Activated CD4-positive, alpha-beta T cell treated with anti-CD3 and anti-CD28 coated beads for 4 hours (primary cell): ENCODE data around the gene SLC35D3.
"Not testable (repeated sequence)": the region's sequence is repeated elsewhere in the genome, so short reads cannot be mapped to it uniquely, and the experiment has no call there.

Source experiments
- DNase-seq, 2 donors: peaks; one replicate each; pipeline ENCODE4 v3.0.0-alpha.2; 2020

SLC35D3 gene

GRCh38 chr6:136921936-136922684 lies at the start of gene SLC35D3:
Gene SLC35D3, plus strand, starts transcription at chr6:136922301. Its CDS starts 128 bp downstream, at chr6:136922429.
- peak; percentile 8 to 18 for DNase-seq

GRCh38 chr6:136873748-136874147 lies 48.4 kb upstream of the SLC35D3 start:
- DNase-seq = no peak

GRCh38 chr6:136876469-136876868 lies 45.6 kb upstream of the SLC35D3 start:
- DNase-seq = not testable (repeated sequence)

- DNase-seq = no peak
These were observed 41.2 kb upstream of the SLC35D3 start for GRCh38 chr6:136880748-136881460.

GRCh38 chr6:136886091-136886490 lies 36.0 kb upstream of the SLC35D3 start:
- DNase-seq = no peak

GRCh38 chr6:136887953-136888352 lies 34.1 kb upstream of the SLC35D3 start:
- DNase-seq = no peak

- DNase-seq = no peak
These were observed 32.6 kb upstream of the SLC35D3 start for GRCh38 chr6:136889271-136890193.

- DNase-seq = no peak
These were observed 31.8 kb upstream of the SLC35D3 start for GRCh38 chr6:136890194-136890839.

GRCh38 chr6:136890986-136891385 lies 31.1 kb upstream of the SLC35D3 start:
- DNase-seq = no peak

- no peak for DNase-seq
These were observed 28.9 kb upstream of the SLC35D3 start for GRCh38 chr6:136893187-136893586.

- DNase-seq = no peak
These were observed 26.2 kb upstream of the SLC35D3 start for GRCh38 chr6:136895901-136896300.

- no peak for DNase-seq
These were observed 25.0 kb upstream of the SLC35D3 start for GRCh38 chr6:136897071-136897470.

GRCh38 chr6:136901212-136901784 lies 20.8 kb upstream of the SLC35D3 start:
- no peak for DNase-seq

GRCh38 chr6:136904477-136904876 lies 17.6 kb upstream of the SLC35D3 start:
- DNase-seq = not testable (repeated sequence)

- no peak for DNase-seq
These were observed 7.2 kb upstream of the SLC35D3 start for GRCh38 chr6:136914947-136915346.

GRCh38 chr6:136918706-136919105 lies 3.4 kb upstream of the SLC35D3 start:
- DNase-seq = no peak

GRCh38 chr6:136920216-136920615 lies 1.9 kb upstream of the SLC35D3 start:
- DNase-seq = no peak

- peak; percentile 4 to 8 for DNase-seq
These were observed 1.3 kb upstream of the SLC35D3 start for GRCh38 chr6:136920671-136921380.

- DNase-seq = peak; percentile 1 to 4
These were observed 643 bp upstream of the SLC35D3 start for GRCh38 chr6:136921381-136921935.

GRCh38 chr6:136922685-136923006 lies 545 bp downstream of the SLC35D3 start:
- no peak for DNase-seq
